ENCODE measurements around the gene COL6A3. TPM values are rescaled to one million over a fixed set of nuclear protein-coding genes. Genes with fewer than 3 reads are reported as not detected.

Gene COL6A3
- total and polyA plus RNA-seq, 9 of the 15 experiments (the other 6 are each of a cell fraction or from before 2014, with no cell fraction given), result 0.07 to 4.1 (median 1.5) TPM

GRCh38 chr2:237434866-237435311 is 20.9 kb upstream of the COL6A3 start (continued):
- TF ChIP-seq ATF6 (CRISPR knock-in tag; IDR thresholded peaks at IDR 0.05), result no peak
- TF ChIP-seq RREB1 (CRISPR knock-in tag; IDR thresholded peaks at IDR 0.05), result no peak
- TF ChIP-seq ZNF830 (CRISPR knock-in tag; IDR thresholded peaks at IDR 0.05), result no peak
- no peak for TF ChIP-seq ILF3 (IDR thresholded peaks at IDR 0.05; ENCODE audit: borderline replicate concordance)
- TF ChIP-seq ZNF764 (CRISPR knock-in tag; IDR thresholded peaks at IDR 0.05; ENCODE audit: low read depth), result no peak
- TF ChIP-seq MTA3 (IDR thresholded peaks at IDR 0.05; ENCODE audit: borderline replicate concordance), result no peak
- TF ChIP-seq CBX5 (IDR thresholded peaks at IDR 0.05; ENCODE audit: borderline replicate concordance, low read depth), result no peak
- TF ChIP-seq CTCF (IDR thresholded peaks at IDR 0.05 in 2 of 3, conservative IDR thresholded peaks at IDR 0.05 in 1 of 3; ENCODE audit: insufficient read depth in 2 of 3, low read depth in 1 of 3, low read length in 3 of 3), result no peak
- no peak for TF ChIP-seq HDAC1 (IDR thresholded peaks at IDR 0.05)
- TF ChIP-seq RBFOX2 (IDR thresholded peaks at IDR 0.05; ENCODE audit: low read depth, low read length), result no peak
- no peak for TF ChIP-seq SMARCB1 (IDR thresholded peaks at IDR 0.05; ENCODE audit: insufficient read length, low read depth)
- TF ChIP-seq YBX1 (IDR thresholded peaks at IDR 0.05), result no peak
- peak; percentile 13 for TF ChIP-seq PRDM10 (IDR thresholded peaks at IDR 0.05; ENCODE audit: partially characterized antibody)
- no peak for TF ChIP-seq SIRT6 (IDR thresholded peaks at IDR 0.05; ENCODE audit: low read depth, low read length)
- TF ChIP-seq NFE2 (IDR thresholded peaks at IDR 0.05; ENCODE audit: low read depth), result peak; percentile 7; the same call in 1 of the 2 replicates

Measured in K562 (cell line).